ENCODE data around the gene FOXO3. TPM values are rescaled to one million over a fixed set of nuclear protein-coding genes. Genes with fewer than 3 reads are reported as not detected.

Gene FOXO3
- total RNA-seq, 4 donors from 2014 or later = 111 to 293 (median 183) TPM

- H3K27me3 ChIP-seq = no peaks in the 10 kb centered on the region
- H3K4me1 ChIP-seq = peaks cover 13% of the 10 kb centered on the region in 2 donors
- ATAC-seq = no peak
- no peak for DNase-seq
- no peak overlapping the region for H3K27ac ChIP-seq
- TF ChIP-seq POLR2A (IDR thresholded peaks at IDR 0.05) (no peak), CTCF (IDR thresholded peaks at IDR 0.05 in 4 of 5, conservative IDR thresholded peaks at IDR 0.05 in 1 of 5) (no peak)
- in situ Hi-C loops (cut with MboI; ENCODE audit: low sequenced_read_pairs in 4 of 4) (loop anchor here in 1 of 4 donors (25.0 kb wide), 1 partner anchor 112 kb away; no protein-coding TSS in a partner anchor), intact Hi-C loops (cut with DNase I; ENCODE audit: low total_unique reads) (loop anchor here (10.0 kb wide), 1 partner anchor 905 kb away; the partner anchor contains the start of gene MICAL1)
- no peak overlapping the region for H3K4me3 ChIP-seq
- no peaks in the 10 kb centered on the region for H3K9me3 ChIP-seq
- no peaks in the 10 kb centered on the region for H3K36me3 ChIP-seq
Measured at GRCh38 chr6:108550256-108550655, 10.5 kb upstream of the FOXO3 start.

DNA sequence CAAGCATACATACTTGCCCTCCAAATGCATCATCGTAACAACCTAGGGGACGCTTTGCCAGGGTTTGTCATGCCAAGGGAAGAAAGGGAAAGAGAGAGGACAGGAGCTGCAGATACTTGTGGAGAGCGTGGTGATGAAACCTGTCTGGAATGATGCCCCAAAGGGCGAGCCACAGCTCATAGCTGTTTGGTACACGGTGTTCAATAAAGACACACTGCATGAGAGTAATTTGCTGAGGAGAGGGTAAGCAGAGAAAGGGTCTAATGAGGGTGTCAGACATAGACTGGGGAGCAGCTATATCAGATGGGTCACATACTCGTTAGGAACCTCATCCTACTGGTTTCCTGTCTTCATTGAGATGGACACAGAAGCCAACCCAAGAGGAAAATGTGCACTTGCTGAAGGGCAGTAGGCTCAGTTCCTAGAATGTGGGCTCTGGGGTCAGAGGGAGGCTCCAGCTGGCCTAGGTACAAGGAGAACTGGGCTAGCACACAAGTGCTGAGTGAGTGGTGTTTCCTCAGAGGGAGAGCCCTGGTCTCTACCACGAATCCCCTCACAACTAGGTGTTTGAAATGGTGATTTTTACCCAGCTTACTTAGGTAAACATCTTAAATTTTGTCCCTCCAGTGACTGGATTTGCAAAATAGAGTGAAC is 5.2 kb upstream of the FOXO3 start:
- TF ChIP-seq POLR2A (IDR thresholded peaks at IDR 0.05) (peak in 1 of 2 donors; percentile 51), CTCF (IDR thresholded peaks at IDR 0.05 in 4 of 5, conservative IDR thresholded peaks at IDR 0.05 in 1 of 5) (no peak)

DNA sequence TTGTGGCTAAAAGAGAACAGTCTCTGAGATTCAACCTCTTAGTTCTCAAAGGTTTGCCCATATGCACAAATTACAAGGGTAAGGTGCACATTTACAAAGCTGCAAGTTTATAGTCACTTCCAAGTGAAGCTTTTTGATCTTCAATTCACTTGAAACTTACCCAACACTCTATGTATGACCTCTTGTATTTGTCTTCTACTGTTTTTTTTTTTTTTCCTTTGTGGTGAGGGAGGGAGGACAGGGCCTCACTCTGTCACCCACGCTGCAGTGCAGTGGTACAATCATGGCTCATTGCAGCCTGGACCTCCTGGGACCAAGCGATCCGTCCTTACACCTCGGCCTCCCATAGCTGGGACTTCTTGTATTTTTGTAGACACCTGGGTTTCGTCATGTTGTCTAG is 4.5 kb upstream of the FOXO3 start:
- in situ Hi-C loops (cut with MboI; ENCODE audit: low sequenced_read_pairs in 4 of 4) (loop anchor here in 1 of 4 donors (25.0 kb wide), 1 partner anchor 106 kb away; no protein-coding TSS in a partner anchor), intact Hi-C loops (cut with DNase I; ENCODE audit: low total_unique reads) (loop anchor here (5.0 to 10.0 kb wide), 4 partner anchors 226 to 899 kb away; partner anchors contain the start of genes CD164 and MICAL1)
- Histone ChIP-seq H3K4me1 (peaks cover 29% of the 10 kb centered on the region in 2 donors), H3K4me3 (peak overlapping the region in 1 of 4 donors; percentile 4), H3K27me3 (no peaks in the 10 kb centered on the region), H3K36me3 (no peaks in the 10 kb centered on the region), H3K9me3 (no peaks in the 10 kb centered on the region), H3K27ac (peak overlapping the region; percentile 95 to 100 (median 100))
- no peak for ATAC-seq
- TF ChIP-seq POLR2A (IDR thresholded peaks at IDR 0.05) = peak in 1 of 2 donors; percentile 1
- TF ChIP-seq CTCF (IDR thresholded peaks at IDR 0.05 in 4 of 5, conservative IDR thresholded peaks at IDR 0.05 in 1 of 5) = no peak
- DNase-seq = no peak

More for the DNA sequence above, 5.2 kb upstream of the FOXO3 start:
- Histone ChIP-seq H3K36me3 (no peaks in the 10 kb centered on the region), H3K27me3 (no peaks in the 10 kb centered on the region), H3K4me3 (peak overlapping the region in 1 of 4 donors; percentile 4), H3K9me3 (no peaks in the 10 kb centered on the region), H3K4me1 (peaks cover 29% of the 10 kb centered on the region in 2 donors), H3K27ac (peak overlapping the region; percentile 95 to 100 (median 100))
- in situ Hi-C loops (cut with MboI; ENCODE audit: low sequenced_read_pairs in 4 of 4) (loop anchor here in 1 of 4 donors (25.0 kb wide), 1 partner anchor 107 kb away; no protein-coding TSS in a partner anchor), intact Hi-C loops (cut with DNase I; ENCODE audit: low total_unique reads) (loop anchor here (5.0 to 10.0 kb wide), 4 partner anchors 227 to 899 kb away; partner anchors contain the start of genes CD164 and MICAL1)
- DNase-seq (peak; percentile 82 to 91), ATAC-seq (peak; percentile 42 to 44)

- intact Hi-C loops (cut with DNase I; ENCODE audit: low total_unique reads) (loop anchor here (5.0 to 10.0 kb wide), 4 partner anchors 225 to 898 kb away; partner anchors contain the start of genes CD164 and MICAL1), in situ Hi-C loops (cut with MboI; ENCODE audit: low sequenced_read_pairs in 4 of 4) (loop anchor here in 1 of 4 donors (25.0 kb wide), 1 partner anchor 105 kb away; no protein-coding TSS in a partner anchor)
- DNase-seq = peak in 1 of 2 donors; percentile 53
- H3K27me3 ChIP-seq = no peaks in the 10 kb centered on the region
- H3K36me3 ChIP-seq = peaks cover 0 to 5% of the 10 kb centered on the region in 2 donors
- H3K4me3 ChIP-seq = peak overlapping the region; percentile 69 to 99 (median 89)
- ATAC-seq = no peak
- H3K4me1 ChIP-seq = peaks cover 29% of the 10 kb centered on the region in 2 donors
- no peaks in the 10 kb centered on the region for H3K9me3 ChIP-seq
- TF ChIP-seq POLR2A (IDR thresholded peaks at IDR 0.05) = no peak
- TF ChIP-seq CTCF (IDR thresholded peaks at IDR 0.05 in 4 of 5, conservative IDR thresholded peaks at IDR 0.05 in 1 of 5) = no peak
- peak overlapping the region; percentile 95 to 100 (median 100) for H3K27ac ChIP-seq
Measured at GRCh38 chr6:108556866-108557493, 3.7 kb upstream of the FOXO3 start.

Measured in gastrocnemius medialis (tissue), 4 donors.